Inferior parietal cortex (tissue), 1 donor: ENCODE results near the gene LRRC4C.
"Not testable (repeated sequence)": the region's sequence is repeated elsewhere in the genome, so short reads cannot be mapped to it uniquely, and the experiment has no call there.

Experiments
- DNase-seq: peaks from one replicate; pipeline ENCODE4 v3.0.0-alpha.2; 2016; ENCODE audit errors: extremely low spot score

LRRC4C gene

DNA sequence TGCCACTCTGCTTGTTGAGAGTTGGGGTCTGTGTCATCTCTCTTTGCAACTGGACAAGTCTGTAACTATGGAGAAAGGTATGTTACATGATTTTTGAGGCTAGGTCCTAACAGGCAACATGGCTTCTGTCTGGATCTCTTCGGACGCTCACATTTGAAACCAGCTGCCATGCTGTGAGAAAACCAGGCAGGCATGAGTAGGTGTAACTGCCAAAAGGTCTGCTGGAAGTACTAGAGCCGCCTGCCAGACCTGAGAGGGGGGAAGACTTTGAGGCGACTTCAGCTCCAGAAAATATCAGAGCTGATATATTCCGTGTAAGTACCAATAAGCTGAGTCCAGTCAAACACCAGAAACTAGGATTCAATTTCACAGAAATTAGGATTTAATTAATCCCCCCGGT is 579.5 kb downstream of the LRRC4C start:
- DNase-seq: no peak

- DNase-seq: no peak
These were observed 581.5 kb downstream of the LRRC4C start for GRCh38 chr11:40877981-40878380.

DNA sequence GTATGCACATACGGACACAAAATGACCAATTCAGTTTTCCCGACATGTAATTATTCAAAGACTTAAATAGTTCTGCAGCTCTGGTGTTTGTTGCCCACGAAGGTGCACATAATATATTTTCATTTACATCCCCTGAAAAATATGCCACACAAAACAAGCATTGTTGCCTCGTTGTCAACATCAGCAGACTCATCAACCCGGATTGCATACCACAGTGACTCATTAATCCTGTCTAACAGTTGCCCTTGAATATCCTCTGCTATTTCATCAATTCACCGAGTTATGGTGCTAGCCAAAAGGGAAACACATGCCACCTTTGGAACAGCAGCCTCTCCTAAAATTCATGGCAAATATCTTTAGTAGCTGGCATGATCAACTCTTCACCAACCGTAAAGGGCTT is 582.2 kb downstream of the LRRC4C start:
- no peak for DNase-seq

GRCh38 chr11:40867991-40868632 is 591.3 kb downstream of the LRRC4C start:
- DNase-seq: no peak

- not testable (repeated sequence) for DNase-seq
These were observed 601.7 kb downstream of the LRRC4C start for GRCh38 chr11:40857754-40858153.

DNA sequence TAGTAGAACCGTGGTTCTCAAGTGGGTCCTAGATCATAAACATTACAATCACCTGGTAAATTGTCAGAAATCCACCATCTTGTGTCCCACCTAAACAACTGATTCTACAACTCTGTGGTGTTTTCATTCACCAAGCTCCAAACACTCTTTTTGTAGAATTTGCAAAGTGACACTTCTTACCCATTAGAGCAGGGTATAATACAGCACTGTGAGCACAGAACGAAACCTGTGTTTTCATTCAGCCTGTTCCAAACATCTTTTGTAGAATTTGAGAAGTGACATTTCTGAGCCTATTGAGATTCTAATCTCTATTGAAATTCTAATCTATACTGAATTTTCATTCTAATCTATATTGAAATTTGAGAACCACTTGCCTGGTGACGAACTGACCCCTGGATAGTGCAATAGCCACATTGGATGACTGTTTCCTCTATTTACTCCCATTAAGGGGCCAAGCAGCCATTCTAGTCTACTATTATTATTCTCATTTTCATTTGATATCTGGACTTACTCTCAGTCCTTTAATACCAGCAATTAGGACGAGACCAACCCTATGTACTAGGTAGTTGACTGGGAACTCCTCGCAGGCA is 616.6 kb downstream of the LRRC4C start:
- no peak for DNase-seq

- DNase-seq: no peak
These were observed 618.2 kb downstream of the LRRC4C start for GRCh38 chr11:40841231-40841630.

DNA sequence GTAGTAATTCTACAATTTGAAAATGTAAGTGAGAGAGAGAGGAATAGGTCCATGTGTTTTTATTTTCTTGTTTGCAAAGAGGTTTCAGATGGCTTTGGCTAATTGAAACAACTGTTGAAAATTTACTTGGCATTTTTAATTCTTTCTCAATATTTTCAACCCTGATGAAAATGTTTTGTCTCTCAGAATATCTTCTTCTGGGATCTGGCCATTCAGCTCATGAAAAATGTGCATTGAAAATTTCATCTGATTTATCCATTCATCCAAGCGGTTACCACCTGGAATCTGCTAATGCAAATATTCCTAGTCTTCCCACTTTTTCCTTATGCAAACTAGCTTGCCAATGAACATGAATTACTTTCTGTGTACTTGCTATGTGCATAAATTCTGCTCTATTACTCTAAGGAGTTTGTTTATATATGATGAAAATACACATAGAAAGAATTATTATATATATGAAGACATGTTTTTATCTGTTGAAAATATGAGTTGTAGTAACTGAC is 621.2 kb downstream of the LRRC4C start:
- DNase-seq: no peak

- no peak for DNase-seq
These were observed 632.3 kb downstream of the LRRC4C start for GRCh38 chr11:40827116-40827515.

- no peak for DNase-seq
These were observed 632.9 kb downstream of the LRRC4C start for GRCh38 chr11:40826601-40827000.

DNA sequence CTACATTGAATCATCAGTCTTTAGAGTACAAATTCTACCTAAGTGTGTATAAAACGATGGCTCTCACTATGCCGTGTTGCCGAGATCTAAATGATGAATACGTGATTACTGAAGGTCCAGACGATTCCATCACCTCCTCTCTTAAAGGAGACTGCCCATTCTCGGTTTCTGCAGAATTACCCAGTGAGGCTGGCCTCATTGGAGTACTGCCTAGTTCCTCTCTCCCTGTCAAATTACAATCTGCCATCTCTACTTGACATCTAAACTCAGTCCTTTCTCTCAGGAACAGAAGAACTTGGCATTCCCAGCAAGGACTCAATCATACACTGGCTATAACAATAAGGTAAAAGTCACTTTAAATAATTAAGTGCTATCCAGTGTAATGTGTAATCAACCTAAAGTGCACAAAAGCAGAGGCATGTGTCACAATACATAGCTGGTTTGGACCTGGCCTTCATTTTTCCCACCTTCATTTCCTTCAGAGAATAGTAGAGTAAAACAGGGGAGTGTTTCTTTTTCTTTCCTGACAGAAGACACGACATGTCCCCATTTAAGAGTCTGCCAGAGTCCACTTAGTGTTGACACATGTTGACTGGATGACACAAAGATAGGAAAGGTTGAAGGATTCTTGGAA is 634.1 kb downstream of the LRRC4C start:
- no peak for DNase-seq

DNA sequence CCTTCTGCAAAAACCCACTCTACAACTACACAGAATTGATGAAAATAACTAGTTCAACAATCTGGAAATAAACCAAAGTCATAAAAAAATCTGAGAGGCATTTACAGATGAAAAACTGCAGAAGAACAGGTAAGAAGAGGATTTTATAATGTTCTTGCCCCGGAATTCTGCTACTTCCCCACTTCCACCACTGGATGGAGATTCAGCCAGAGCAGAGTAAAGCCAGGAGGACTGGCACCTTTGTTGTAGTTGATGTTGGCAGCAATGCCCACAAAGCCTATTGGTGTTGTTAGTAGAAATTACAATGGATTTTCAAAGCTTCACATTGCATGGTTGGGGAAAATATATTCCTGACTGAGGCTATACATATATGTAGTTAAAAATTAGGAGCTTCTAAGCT is 640.2 kb downstream of the LRRC4C start:
- no peak for DNase-seq

DNA sequence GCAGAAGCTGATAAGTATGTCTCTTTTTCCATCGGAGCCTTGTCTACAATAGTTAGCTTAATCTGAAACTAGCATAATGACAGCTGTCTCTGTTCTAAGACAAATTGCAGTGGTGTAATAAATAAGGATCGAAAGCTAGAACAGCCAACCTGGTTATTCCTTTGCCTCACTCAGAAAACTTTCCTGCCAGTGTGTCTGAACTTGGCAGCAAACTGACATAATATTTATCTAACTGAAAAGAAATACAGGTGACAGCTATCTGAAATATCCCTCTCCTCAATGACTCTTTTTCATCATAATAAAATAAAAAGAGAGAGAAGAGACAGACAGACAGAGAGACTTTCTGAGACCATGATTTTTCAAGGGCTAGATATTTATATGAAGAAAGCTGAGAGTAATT is 642.5 kb downstream of the LRRC4C start:
- no peak for DNase-seq

DNA sequence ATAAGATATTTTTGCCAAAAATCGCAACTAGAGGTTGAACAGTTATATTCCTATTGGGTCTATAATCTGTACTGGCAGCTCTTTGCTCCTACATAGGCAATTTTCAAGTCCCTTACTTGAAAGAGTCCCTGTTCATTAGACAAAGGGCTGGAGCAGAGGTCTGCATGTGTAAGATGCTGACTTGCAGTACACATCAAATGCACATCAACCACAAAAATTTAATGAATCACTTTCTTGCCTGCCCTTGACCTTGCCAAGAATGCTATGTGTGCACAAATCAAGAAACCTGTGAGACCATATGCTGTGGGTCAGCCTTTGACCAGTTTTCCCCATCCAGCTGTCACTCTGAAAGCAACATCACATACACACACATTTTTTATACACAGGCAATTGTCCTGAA is 661.5 kb downstream of the LRRC4C start:
- DNase-seq: no peak

DNA sequence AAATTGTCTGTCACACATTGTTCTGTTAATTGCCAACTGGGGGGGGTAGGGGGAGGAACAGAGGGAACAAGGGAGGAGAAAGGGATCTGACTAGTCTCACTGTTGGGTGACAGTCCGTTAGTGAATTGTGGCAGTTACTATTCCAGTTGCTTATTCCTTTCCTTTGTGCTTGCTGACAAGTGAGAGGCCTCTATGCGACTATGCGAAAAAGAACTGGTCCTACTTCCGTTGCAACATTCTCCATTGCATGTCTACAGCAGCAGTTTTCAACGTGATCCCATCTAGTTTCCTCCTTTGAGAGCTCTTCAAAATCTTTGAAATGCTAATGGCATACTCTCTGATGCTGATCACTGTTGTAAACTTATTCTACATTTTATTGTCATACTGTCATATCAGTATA is 672.2 kb downstream of the LRRC4C start:
- DNase-seq: no peak

- DNase-seq: no peak
These were observed 696.4 kb downstream of the LRRC4C start for GRCh38 chr11:40763046-40763445.

DNA sequence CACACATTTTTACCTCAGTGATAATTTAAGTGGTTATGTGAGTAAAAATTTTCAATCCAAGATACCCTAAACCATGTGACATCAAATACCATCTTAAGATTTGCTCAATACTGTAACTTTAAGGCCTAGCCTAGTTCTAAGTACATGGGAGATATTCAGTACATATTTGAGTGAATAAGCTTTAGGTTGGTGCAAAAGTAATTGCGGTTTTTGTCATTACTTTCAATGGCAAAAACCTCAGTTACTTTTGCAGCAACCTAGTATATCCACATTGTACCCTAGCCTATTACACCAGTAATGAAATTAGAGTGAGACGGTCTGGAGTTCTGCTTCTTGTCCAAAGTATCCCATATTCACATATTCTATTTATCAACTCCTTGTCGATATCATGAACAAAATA is 700.1 kb downstream of the LRRC4C start:
- no peak for DNase-seq

DNA sequence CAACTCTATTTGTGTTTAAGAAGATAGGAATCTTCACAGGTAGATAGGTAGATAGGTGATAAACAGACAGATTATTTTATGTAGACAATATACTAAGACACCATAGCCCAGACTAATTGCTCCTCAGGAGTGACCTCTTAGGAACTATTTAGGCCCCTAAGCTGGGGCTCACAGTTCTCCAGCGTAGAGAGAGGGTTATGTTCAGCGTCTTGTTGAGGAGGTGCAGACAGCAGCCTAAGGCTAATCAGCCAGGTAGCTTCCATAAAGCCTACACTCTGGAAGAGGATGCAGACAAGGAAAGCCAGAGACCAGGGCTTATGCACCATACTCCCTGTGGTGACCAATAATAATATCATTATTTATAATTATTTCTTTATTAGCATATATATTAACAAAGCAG is 705.2 kb downstream of the LRRC4C start:
- no peak for DNase-seq

DNA sequence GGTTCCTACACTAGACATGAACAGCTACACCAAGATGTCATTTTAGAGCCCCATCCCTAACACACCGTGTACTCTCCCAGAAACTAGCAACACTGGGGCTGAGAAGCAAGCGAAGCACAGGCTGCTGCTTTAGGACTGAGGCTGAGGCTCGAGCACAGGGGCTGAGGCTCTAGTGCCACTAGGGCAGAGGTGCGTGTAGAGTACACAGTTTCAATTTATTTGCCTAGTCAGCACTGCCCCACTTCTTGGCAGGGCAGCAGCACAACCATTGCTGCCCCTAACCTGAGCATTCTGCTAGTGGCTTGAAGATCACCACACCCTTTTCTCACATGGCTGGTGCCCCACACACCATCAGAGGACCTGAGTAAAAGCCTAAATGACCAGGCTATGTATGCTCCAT is 713.2 kb downstream of the LRRC4C start:
- no peak for DNase-seq

DNA sequence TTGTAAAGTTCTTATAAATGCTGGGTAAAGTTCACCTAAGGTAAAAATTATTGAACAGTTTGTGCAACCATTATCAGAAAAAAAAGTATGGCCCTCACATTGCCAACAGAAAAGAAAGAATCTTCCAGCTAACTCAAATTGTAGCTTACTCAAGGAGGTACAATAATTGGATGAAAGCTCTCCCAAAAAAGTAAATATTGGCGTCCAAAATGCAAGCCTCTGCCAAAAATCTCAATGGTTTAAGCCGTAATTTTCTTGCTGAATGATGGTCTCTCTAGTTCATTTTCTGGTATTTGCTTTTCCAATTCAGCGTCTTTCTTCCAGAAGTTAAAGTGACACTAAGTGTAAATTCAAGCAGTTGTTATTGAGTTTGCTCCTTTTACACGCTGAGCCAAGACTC is 727.3 kb downstream of the LRRC4C start:
- DNase-seq: peak; percentile 43

DNA sequence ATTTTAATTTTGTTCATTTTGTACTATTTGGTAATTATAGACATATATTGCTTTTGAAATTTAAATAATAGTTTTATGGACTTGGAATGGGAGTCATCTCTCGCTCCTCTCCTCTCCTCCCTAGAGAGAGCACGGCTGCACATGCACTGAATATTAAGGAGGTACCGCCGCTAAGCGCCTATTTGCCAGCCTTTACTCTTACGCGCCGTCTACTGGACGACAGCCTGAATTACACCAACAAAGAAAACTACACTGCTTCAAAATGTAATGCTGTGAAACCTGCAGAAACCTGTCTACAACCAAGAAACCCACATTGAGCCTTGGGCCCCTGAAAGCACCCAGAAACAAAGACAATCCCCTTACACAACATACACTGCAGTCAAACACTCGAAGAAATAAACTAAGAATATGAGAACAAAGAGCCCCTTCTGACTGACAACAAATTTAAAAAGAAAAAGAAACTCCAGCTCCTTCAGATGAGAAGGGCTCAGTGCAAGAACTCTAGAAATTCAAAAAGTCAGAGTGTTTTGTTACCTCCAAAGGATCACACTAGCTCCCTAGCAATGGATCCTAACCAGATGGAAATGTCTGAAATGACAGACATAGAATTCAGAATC is 737.2 kb downstream of the LRRC4C start:
- DNase-seq: no peak

DNA sequence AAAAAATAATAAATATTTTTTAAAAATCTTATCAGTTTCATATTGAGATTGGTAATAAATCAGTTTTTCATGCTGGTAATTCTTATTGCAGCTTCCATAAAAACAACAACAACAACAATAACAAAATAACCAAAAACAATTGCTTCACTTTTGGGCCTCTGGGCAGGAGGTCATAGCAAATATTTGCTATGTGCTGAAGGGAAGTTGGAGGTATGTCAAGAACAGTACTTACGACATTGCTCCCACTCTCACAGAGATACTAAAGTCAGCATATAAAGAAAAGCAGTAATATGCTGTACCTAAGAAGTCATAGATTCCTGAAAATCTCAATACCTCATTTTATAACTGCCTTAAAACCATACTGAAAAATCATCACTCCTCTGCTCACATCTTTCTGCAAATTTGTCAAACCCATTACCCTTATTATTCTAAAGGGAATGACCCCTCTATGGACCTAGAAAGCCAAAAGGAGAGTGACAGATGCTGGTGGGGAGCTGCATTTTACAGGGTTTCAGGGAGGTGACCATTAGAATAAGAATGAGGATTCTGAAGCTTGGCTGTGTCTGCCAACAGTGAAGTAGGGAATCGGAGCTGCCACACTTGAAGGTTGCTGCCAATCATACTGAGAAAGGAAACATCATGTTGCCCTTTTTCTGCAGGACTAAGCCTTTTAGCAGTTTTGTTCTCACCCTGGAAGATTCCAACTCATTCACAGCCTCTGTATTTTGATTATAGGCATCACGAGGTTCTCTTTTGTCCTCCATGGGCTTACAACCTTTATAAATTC is 742.9 kb downstream of the LRRC4C start:
- DNase-seq: no peak
